Memory B cell (primary cell): ENCODE results near the gene SDCCAG8.
"Not testable (repeated sequence)": the region's sequence is repeated elsewhere in the genome, so short reads cannot be mapped to it uniquely, and the experiment has no call there.

ENCODE experiments used
- ATAC-seq: fragments of 150-1000 bp; cut with Tn5 transposase; 2 replicates; pipeline ENCODE4 v1.10.0; 2021; ENCODE audit warnings: low read depth, mild to moderate bottlenecking, moderate library complexity
- DNase-seq, 2 donors: peaks; one replicate each; pipeline ENCODE4 v3.0.0; 2022; ENCODE audit warnings: low spot score in 2 of 2
- H3K27ac Mint-ChIP-seq: one replicate; pipeline ENCODE4 v1.8.0; 2022; ENCODE audit warnings: mild to moderate bottlenecking, moderate library complexity, mixed read lengths
- H3K27me3 Mint-ChIP-seq: one replicate; pipeline ENCODE4 v1.8.0; 2022; ENCODE audit warnings: mixed read lengths
- H3K36me3 Mint-ChIP-seq: one replicate; pipeline ENCODE4 v1.8.0; 2022; ENCODE audit warnings: mild to moderate bottlenecking, mixed read lengths
- H3K4me1 Mint-ChIP-seq: one replicate; pipeline ENCODE4 v1.8.0; 2022; ENCODE audit warnings: mixed read lengths
- H3K4me3 Mint-ChIP-seq: one replicate; pipeline ENCODE4 v1.8.0; 2022; ENCODE audit warnings: mild to moderate bottlenecking, moderate library complexity, mixed read lengths
- H3K9me3 Mint-ChIP-seq: one replicate; pipeline ENCODE4 v1.8.0; 2022; ENCODE audit warnings: mixed read lengths

Gene SDCCAG8

GRCh38 chr1:243313635-243314536 is 58.0 kb downstream of the SDCCAG8 start:
- peak; percentile 24 for ATAC-seq
- H3K27ac Mint-ChIP-seq = peak overlapping the region; percentile 96
- H3K4me3 Mint-ChIP-seq = peak overlapping the region; percentile 75

DNA sequence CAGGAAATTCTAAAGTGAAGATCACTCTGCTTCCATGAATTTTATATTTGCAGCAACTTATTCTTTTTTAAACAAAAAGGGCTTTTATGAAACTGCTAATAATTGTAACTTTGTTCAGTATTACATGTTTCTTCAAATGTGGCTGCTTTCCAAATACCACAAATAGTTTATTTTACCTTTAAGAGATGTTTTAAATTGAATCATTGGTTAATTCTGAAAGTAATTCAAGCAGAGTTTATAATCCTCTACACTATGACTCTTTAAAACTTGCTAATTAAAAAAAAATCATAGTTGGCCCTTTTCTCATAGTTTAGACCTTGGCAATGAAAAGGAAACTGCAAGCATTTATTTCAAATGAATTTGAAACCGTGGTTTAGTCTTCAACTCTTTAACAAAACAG is 59.6 kb downstream of the SDCCAG8 start:
- DNase-seq = no peak
- no peaks in the 10 kb centered on the region for H3K9me3 Mint-ChIP-seq
- no peak overlapping the region for H3K4me3 Mint-ChIP-seq

More at GRCh38 chr1:243313635-243314536, 58.0 kb downstream of the SDCCAG8 start:
- H3K9me3 Mint-ChIP-seq = no peaks in the 10 kb centered on the region
- no peaks in the 10 kb centered on the region for H3K27me3 Mint-ChIP-seq
- peak; percentile 12 to 32 for DNase-seq
- peaks cover 19% of the 10 kb centered on the region for H3K4me1 Mint-ChIP-seq
- H3K36me3 Mint-ChIP-seq = peaks cover 16% of the 10 kb centered on the region

GRCh38 chr1:243315893-243316292 is 60.1 kb downstream of the SDCCAG8 start:
- H3K4me3 Mint-ChIP-seq = no peak overlapping the region
- peaks cover 19% of the 10 kb centered on the region for H3K4me1 Mint-ChIP-seq
- H3K36me3 Mint-ChIP-seq = peaks cover 21% of the 10 kb centered on the region
- no peak for DNase-seq
- H3K9me3 Mint-ChIP-seq = no peaks in the 10 kb centered on the region
- no peak for ATAC-seq
- H3K27ac Mint-ChIP-seq = no peak overlapping the region
- H3K27me3 Mint-ChIP-seq = no peaks in the 10 kb centered on the region

More for the DNA sequence above, 59.6 kb downstream of the SDCCAG8 start:
- Mint-ChIP-seq H3K27ac (no peak overlapping the region), H3K27me3 (no peaks in the 10 kb centered on the region), H3K36me3 (peaks cover 21% of the 10 kb centered on the region), H3K4me1 (peaks cover 19% of the 10 kb centered on the region)
- no peak for ATAC-seq

GRCh38 chr1:243316366-243316989 is 60.6 kb downstream of the SDCCAG8 start:
- Mint-ChIP-seq H3K36me3 (peaks cover 21% of the 10 kb centered on the region), H3K27ac (no peak overlapping the region), H3K9me3 (no peaks in the 10 kb centered on the region), H3K4me1 (peaks cover 19% of the 10 kb centered on the region), H3K27me3 (no peaks in the 10 kb centered on the region), H3K4me3 (no peak overlapping the region)
- DNase-seq (no peak), ATAC-seq (no peak)

GRCh38 chr1:243320224-243320623 is 64.4 kb downstream of the SDCCAG8 start:
- H3K9me3 Mint-ChIP-seq = no peaks in the 10 kb centered on the region
- no peak for ATAC-seq
- H3K4me1 Mint-ChIP-seq = no peaks in the 10 kb centered on the region
- no peak overlapping the region for H3K27ac Mint-ChIP-seq
- H3K36me3 Mint-ChIP-seq = peaks cover 24% of the 10 kb centered on the region
- H3K27me3 Mint-ChIP-seq = no peaks in the 10 kb centered on the region
- no peak for DNase-seq
- no peak overlapping the region for H3K4me3 Mint-ChIP-seq

GRCh38 chr1:243322326-243322725 is 66.5 kb downstream of the SDCCAG8 start:
- peaks cover 20% of the 10 kb centered on the region for H3K36me3 Mint-ChIP-seq
- no peaks in the 10 kb centered on the region for H3K4me1 Mint-ChIP-seq
- no peak for DNase-seq
- no peak overlapping the region for H3K4me3 Mint-ChIP-seq
- H3K27ac Mint-ChIP-seq = no peak overlapping the region
- ATAC-seq = no peak
- H3K9me3 Mint-ChIP-seq = no peaks in the 10 kb centered on the region
- H3K27me3 Mint-ChIP-seq = no peaks in the 10 kb centered on the region

DNA sequence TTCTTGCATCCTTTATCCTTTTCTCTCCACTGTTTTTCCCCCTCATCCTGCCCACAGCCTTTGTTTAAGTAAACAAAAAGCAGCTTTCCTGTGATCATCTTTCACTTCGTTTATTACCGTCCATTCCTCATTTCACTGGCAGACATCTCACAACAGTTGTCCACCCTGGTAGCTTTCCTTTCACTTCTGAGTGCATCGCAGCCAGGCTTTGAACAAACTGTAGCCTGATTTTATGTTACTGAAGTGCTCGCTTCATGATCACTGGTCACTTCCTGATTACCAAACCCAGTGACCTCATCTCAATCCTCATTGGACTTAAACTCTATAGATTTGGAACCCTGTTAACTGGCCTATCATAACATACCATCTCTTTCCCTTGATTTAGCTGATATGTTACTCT is 67.7 kb downstream of the SDCCAG8 start:
- no peaks in the 10 kb centered on the region for H3K27me3 Mint-ChIP-seq
- DNase-seq (no peak), ATAC-seq (no peak)
- no peaks in the 10 kb centered on the region for H3K4me1 Mint-ChIP-seq
- no peaks in the 10 kb centered on the region for H3K9me3 Mint-ChIP-seq
- H3K36me3 Mint-ChIP-seq = peaks cover 15% of the 10 kb centered on the region
- H3K27ac Mint-ChIP-seq = no peak overlapping the region
- no peak overlapping the region for H3K4me3 Mint-ChIP-seq

- ATAC-seq (peak; percentile 37), DNase-seq (peak; percentile 18 to 55)
- no peaks in the 10 kb centered on the region for H3K9me3 Mint-ChIP-seq
- H3K36me3 Mint-ChIP-seq = peaks cover 4% of the 10 kb centered on the region
- no peak overlapping the region for H3K27ac Mint-ChIP-seq
- no peaks in the 10 kb centered on the region for H3K4me1 Mint-ChIP-seq
- no peaks in the 10 kb centered on the region for H3K27me3 Mint-ChIP-seq
- no peak overlapping the region for H3K4me3 Mint-ChIP-seq
Measured at GRCh38 chr1:243325305-243325890, 69.6 kb downstream of the SDCCAG8 start.

DNA sequence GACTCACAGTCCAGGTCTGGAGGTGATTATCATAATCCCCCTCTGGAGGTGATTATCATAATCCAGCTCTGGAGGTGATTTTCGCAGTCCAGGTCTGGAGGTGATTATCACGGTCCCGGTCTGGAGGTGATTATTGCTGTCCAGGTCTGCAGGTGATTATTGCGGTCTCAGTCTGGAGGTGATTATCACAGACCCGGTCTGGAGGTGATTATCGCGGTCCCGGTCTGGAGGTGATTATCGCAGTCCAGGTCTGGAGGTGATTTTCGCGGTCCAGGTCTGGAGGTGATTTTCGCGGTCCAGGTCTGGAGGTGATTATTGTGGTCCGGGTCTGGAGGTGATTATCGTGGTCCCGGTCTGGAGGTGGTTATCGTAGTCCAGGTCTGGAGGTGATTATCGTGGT is 76.6 kb downstream of the SDCCAG8 start:
- H3K36me3 Mint-ChIP-seq = peaks cover 43% of the 10 kb centered on the region
- no peaks in the 10 kb centered on the region for H3K27me3 Mint-ChIP-seq
- H3K4me1 Mint-ChIP-seq = no peaks in the 10 kb centered on the region
- H3K4me3 Mint-ChIP-seq = no peak overlapping the region
- ATAC-seq = no peak
- no peaks in the 10 kb centered on the region for H3K9me3 Mint-ChIP-seq
- no peak for DNase-seq
- no peak overlapping the region for H3K27ac Mint-ChIP-seq

DNA sequence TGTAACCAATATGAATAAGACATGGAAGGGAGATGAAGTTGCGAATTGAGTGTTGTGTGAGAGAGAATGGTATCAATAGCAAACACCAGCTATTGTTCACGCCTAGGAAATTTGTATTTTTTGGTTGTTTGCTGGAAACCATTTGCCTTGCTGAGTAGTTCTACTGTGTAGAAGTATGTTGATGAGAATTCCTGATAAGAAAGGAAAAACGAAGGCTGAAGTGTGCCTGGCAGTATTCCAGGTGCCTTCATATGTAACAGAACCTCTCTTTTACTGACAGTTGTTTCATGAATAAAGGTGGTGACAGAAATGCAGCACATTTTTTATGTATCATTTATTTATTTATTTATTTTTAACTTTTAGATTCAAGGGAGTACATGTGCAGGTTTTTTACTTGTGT is 79.5 kb downstream of the SDCCAG8 start:
- DNase-seq = no peak
- no peaks in the 10 kb centered on the region for H3K27me3 Mint-ChIP-seq
- H3K4me3 Mint-ChIP-seq = no peak overlapping the region
- no peak for ATAC-seq
- no peaks in the 10 kb centered on the region for H3K9me3 Mint-ChIP-seq
- H3K27ac Mint-ChIP-seq = no peak overlapping the region
- H3K36me3 Mint-ChIP-seq = peaks cover 46% of the 10 kb centered on the region
- no peaks in the 10 kb centered on the region for H3K4me1 Mint-ChIP-seq

- Mint-ChIP-seq H3K27me3 (no peaks in the 10 kb centered on the region), H3K27ac (peak overlapping the region; percentile 14), H3K4me1 (no peaks in the 10 kb centered on the region), H3K4me3 (no peak overlapping the region), H3K9me3 (no peaks in the 10 kb centered on the region), H3K36me3 (peaks cover 44% of the 10 kb centered on the region)
- ATAC-seq = no peak
- DNase-seq = no peak
Measured at GRCh38 chr1:243336163-243336562, 80.3 kb downstream of the SDCCAG8 start.

GRCh38 chr1:243338848-243339247 is 83.0 kb downstream of the SDCCAG8 start:
- H3K4me3 Mint-ChIP-seq, DNase-seq, ATAC-seq, H3K9me3 Mint-ChIP-seq, H3K27me3 Mint-ChIP-seq, H3K4me1 Mint-ChIP-seq, H3K27ac Mint-ChIP-seq: not testable (repeated sequence)
- peaks cover 26% of the 10 kb centered on the region for H3K36me3 Mint-ChIP-seq

- no peaks in the 10 kb centered on the region for H3K27me3 Mint-ChIP-seq
- H3K36me3 Mint-ChIP-seq = peaks cover 12% of the 10 kb centered on the region
- H3K9me3 Mint-ChIP-seq = no peaks in the 10 kb centered on the region
- peak overlapping the region; percentile 2 for H3K27ac Mint-ChIP-seq
- peaks cover 3% of the 10 kb centered on the region for H3K4me1 Mint-ChIP-seq
- H3K4me3 Mint-ChIP-seq = no peak overlapping the region
- DNase-seq (no peak), ATAC-seq (no peak)
Measured at GRCh38 chr1:243341074-243341473, 85.2 kb downstream of the SDCCAG8 start.
